HG03354 (cell line): ENCODE results near the gene TSFM.
A peak's percentile ranks its signal among the peaks of the same experiment; 100 is the strongest.

ENCODE experiments used
- ATAC-seq: cut with Tn5 transposase; IDR thresholded peaks from one replicate; pipeline ENCODE4 v1.9.1; 2021; ENCODE audit warnings: mild to moderate bottlenecking; ENCODE audit not compliant: unreplicated experiment, poor library complexity, severe bottlenecking

The TSFM gene

GRCh38 chr12:57775563-57776246 lies 6.9 kb upstream of the TSFM start:
- no peak for ATAC-seq

- ATAC-seq: no peak
These were observed 6.4 kb upstream of the TSFM start for GRCh38 chr12:57776247-57776587.

GRCh38 chr12:57777367-57777766 lies 5.2 kb upstream of the TSFM start:
- no peak for ATAC-seq

GRCh38 chr12:57777911-57778310 lies 4.7 kb upstream of the TSFM start:
- no peak for ATAC-seq

- no peak for ATAC-seq
These were observed 2.9 kb upstream of the TSFM start for GRCh38 chr12:57779736-57780135.

GRCh38 chr12:57780284-57780897 lies 2.2 kb upstream of the TSFM start:
- no peak for ATAC-seq

GRCh38 chr12:57781244-57781643 lies 1.3 kb upstream of the TSFM start:
- ATAC-seq: no peak

GRCh38 chr12:57781801-57782200 lies 786 bp upstream of the TSFM start:
- ATAC-seq: no peak

GRCh38 chr12:57782243-57782607 lies 362 bp upstream of the TSFM start:
- peak; percentile 5 for ATAC-seq

- ATAC-seq: no peak
These were observed 847 bp downstream of the TSFM start for GRCh38 chr12:57783466-57783801.

GRCh38 chr12:57783861-57784260 lies 1.3 kb downstream of the TSFM start:
- no peak for ATAC-seq

- no peak for ATAC-seq
These were observed 11.3 kb downstream of the TSFM start for GRCh38 chr12:57793920-57794319.

- no peak for ATAC-seq
These were observed 12.8 kb downstream of the TSFM start for GRCh38 chr12:57795354-57795753.

- ATAC-seq: no peak
These were observed 14.4 kb downstream of the TSFM start for GRCh38 chr12:57796996-57797395.

GRCh38 chr12:57797933-57798332 lies 15.3 kb downstream of the TSFM start:
- no peak for ATAC-seq

- no peak for ATAC-seq
These were observed 18.4 kb downstream of the TSFM start for GRCh38 chr12:57800965-57801364.

- ATAC-seq: no peak
These were observed 20.0 kb downstream of the TSFM start for GRCh38 chr12:57802607-57803006.

- ATAC-seq: peak; percentile 54
These were observed 20.8 kb downstream of the TSFM start for GRCh38 chr12:57803319-57803893.

- no peak for ATAC-seq
These were observed 24.1 kb downstream of the TSFM start for GRCh38 chr12:57806677-57807076.

GRCh38 chr12:57807285-57807684 lies 24.7 kb downstream of the TSFM start:
- ATAC-seq: no peak

- no peak for ATAC-seq
These were observed 25.8 kb downstream of the TSFM start for GRCh38 chr12:57808351-57808750.

GRCh38 chr12:57809425-57809824 lies 26.8 kb downstream of the TSFM start:
- no peak for ATAC-seq
